Measurements from ENCODE around the gene DAPK1.

- no peak for TF ChIP-seq CTCF (IDR thresholded peaks at IDR 0.05)
- no peak for TF ChIP-seq POLR2A (IDR thresholded peaks at IDR 0.05)
Observed at GRCh38 chr9:87527211-87527916, 29.7 kb downstream of the DAPK1 start.
